ENCODE measurements around the gene SLMAP.

DNA sequence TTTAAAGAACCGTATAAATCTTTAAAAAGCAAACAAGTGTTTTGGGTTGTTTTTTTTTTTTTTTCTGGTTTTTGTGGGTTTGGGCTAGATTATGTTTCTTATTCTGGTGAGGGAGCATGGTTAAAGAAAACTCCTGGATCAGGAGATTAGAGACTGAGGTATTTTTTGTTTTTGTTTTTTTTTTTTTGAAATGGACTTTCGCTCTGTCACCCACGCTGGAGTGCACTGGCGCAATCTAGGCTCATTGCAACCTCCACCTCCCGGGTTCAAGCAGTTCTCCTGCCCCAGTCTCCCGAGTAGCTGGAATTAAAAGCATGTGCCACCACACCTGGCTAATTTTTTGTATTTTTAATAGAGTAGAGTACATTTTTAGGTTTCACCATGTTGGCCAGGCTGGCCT is 95.2 kb downstream of the SLMAP start:
- TF ChIP-seq, protein P1, sequence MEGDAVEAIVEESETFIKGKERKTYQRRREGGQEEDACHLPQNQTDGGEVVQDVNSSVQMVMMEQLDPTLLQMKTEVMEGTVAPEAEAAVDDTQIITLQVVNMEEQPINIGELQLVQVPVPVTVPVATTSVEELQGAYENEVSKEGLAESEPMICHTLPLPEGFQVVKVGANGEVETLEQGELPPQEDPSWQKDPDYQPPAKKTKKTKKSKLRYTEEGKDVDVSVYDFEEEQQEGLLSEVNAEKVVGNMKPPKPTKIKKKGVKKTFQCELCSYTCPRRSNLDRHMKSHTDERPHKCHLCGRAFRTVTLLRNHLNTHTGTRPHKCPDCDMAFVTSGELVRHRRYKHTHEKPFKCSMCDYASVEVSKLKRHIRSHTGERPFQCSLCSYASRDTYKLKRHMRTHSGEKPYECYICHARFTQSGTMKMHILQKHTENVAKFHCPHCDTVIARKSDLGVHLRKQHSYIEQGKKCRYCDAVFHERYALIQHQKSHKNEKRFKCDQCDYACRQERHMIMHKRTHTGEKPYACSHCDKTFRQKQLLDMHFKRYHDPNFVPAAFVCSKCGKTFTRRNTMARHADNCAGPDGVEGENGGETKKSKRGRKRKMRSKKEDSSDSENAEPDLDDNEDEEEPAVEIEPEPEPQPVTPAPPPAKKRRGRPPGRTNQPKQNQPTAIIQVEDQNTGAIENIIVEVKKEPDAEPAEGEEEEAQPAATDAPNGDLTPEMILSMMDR (IDR thresholded peaks at IDR 0.05; ENCODE audit: insufficient read depth, low read length, poor library complexity, severe bottlenecking) = no peak
- no peak for TF ChIP-seq EZH2phosphoT487 (conservative IDR thresholded peaks at IDR 0.05; ENCODE audit: low read length)
